ENCODE measurements around the gene XRRA1. TPM values are rescaled to one million over a fixed set of nuclear protein-coding genes. Genes with fewer than 3 reads are reported as not detected.
"Not testable (repeated sequence)": the region's sequence is repeated elsewhere in the genome, so short reads cannot be mapped to it uniquely, and the experiment has no call there.

XRRA1 gene
- total RNA-seq, 1 donor from 2014 or later, result 7.0 TPM

- TF ChIP-seq, protein P1, sequence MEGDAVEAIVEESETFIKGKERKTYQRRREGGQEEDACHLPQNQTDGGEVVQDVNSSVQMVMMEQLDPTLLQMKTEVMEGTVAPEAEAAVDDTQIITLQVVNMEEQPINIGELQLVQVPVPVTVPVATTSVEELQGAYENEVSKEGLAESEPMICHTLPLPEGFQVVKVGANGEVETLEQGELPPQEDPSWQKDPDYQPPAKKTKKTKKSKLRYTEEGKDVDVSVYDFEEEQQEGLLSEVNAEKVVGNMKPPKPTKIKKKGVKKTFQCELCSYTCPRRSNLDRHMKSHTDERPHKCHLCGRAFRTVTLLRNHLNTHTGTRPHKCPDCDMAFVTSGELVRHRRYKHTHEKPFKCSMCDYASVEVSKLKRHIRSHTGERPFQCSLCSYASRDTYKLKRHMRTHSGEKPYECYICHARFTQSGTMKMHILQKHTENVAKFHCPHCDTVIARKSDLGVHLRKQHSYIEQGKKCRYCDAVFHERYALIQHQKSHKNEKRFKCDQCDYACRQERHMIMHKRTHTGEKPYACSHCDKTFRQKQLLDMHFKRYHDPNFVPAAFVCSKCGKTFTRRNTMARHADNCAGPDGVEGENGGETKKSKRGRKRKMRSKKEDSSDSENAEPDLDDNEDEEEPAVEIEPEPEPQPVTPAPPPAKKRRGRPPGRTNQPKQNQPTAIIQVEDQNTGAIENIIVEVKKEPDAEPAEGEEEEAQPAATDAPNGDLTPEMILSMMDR (IDR thresholded peaks at IDR 0.05; ENCODE audit: borderline replicate concordance), result no peak
- DNase-seq, result no peak
- intact Hi-C loops (cut with micrococcal nuclease), result no loop called here
- Histone ChIP-seq H3K9me3 (replicated peaks) (peaks cover 59% of the 10 kb centered on the region), H3K27ac (replicated peaks) (no peak overlapping the region), H3K4me3 (no peak overlapping the region), H3K36me3 (peaks cover 16% of the 10 kb centered on the region), H3K4me1 (peaks cover 19% of the 10 kb centered on the region), H3K27me3 (ENCODE audit: low read depth) (no peaks in the 10 kb centered on the region)
Measured at GRCh38 chr11:74896311-74896710, 52.6 kb downstream of the XRRA1 start.

GRCh38 chr11:74895340-74896116, 53.4 kb downstream of the XRRA1 start:
- intact Hi-C loops (cut with micrococcal nuclease), result no loop called here
- TF ChIP-seq, protein P1 (IDR thresholded peaks at IDR 0.05; ENCODE audit: borderline replicate concordance), result no peak
- Histone ChIP-seq H3K4me1 (peaks cover 19% of the 10 kb centered on the region), H3K27ac (replicated peaks) (no peak overlapping the region), H3K9me3 (replicated peaks) (peaks cover 52% of the 10 kb centered on the region), H3K4me3 (no peak overlapping the region), H3K27me3 (ENCODE audit: low read depth) (no peaks in the 10 kb centered on the region), H3K36me3 (peaks cover 15% of the 10 kb centered on the region)
- DNase-seq, result no peak

DNA sequence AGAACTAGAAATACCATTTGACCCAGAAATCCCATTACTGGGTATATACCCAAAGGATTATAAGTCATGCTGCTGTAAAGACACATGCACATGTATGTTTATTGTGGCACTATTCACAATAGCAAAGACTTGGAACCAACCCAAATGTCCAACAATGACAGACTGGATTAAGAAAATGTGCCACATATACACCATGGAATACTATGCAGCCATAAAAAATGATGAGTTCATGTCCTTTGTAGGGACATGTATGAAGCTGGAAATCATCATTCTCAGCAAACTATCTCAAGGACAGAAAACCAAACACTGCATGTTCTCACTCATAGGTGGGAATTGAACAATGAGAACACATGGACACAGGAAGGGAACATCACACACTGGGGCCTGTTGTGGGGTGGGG, 55.9 kb downstream of the XRRA1 start:
- H3K27ac ChIP-seq (replicated peaks); H3K27me3 ChIP-seq (ENCODE audit: low read depth); H3K4me3 ChIP-seq; DNase-seq; H3K36me3 ChIP-seq; intact Hi-C loops (cut with micrococcal nuclease): not testable (repeated sequence)
- Histone ChIP-seq H3K9me3 (replicated peaks) (peaks cover 49% of the 10 kb centered on the region), H3K4me1 (peaks cover 19% of the 10 kb centered on the region)

DNA sequence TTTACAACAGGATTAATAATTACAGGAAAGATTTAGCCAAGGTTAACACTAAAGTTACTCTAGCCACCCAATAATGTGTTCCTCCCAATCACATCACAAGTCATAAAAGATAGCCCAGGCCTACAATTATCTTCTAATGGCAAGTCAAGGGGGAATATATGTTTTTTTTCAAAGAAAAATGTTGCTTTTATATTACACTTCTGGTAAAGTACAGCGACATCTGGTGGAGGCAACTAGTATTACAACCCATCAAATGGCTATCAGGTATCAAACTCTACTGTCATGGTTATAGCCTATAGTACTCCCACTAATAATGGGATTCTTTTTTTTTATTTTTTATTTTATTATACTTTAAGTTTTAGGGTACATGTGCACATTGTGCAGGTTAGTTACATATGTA, 71.8 kb downstream of the XRRA1 start:
- Histone ChIP-seq H3K4me3 (no peak overlapping the region), H3K9me3 (replicated peaks) (peaks cover 46% of the 10 kb centered on the region), H3K36me3 (peaks cover 52% of the 10 kb centered on the region), H3K4me1 (no peaks in the 10 kb centered on the region), H3K27ac (replicated peaks) (no peak overlapping the region), H3K27me3 (ENCODE audit: low read depth) (no peaks in the 10 kb centered on the region)
- intact Hi-C loops (cut with micrococcal nuclease), result no loop called here
- TF ChIP-seq, protein P1 (IDR thresholded peaks at IDR 0.05; ENCODE audit: borderline replicate concordance), result peak; percentile 42
- no peak for DNase-seq

GRCh38 chr11:74871037-74871436, 77.9 kb downstream of the XRRA1 start:
- no peak for DNase-seq
- Histone ChIP-seq H3K9me3 (replicated peaks) (peaks cover 94% of the 10 kb centered on the region), H3K27ac (replicated peaks) (no peak overlapping the region), H3K27me3 (ENCODE audit: low read depth) (no peaks in the 10 kb centered on the region), H3K36me3 (peaks cover 100% of the 10 kb centered on the region), H3K4me1 (no peaks in the 10 kb centered on the region), H3K4me3 (no peak overlapping the region)
- intact Hi-C loops (cut with micrococcal nuclease), result no loop called here
- TF ChIP-seq, protein P1 (IDR thresholded peaks at IDR 0.05; ENCODE audit: borderline replicate concordance), result no peak

DNA sequence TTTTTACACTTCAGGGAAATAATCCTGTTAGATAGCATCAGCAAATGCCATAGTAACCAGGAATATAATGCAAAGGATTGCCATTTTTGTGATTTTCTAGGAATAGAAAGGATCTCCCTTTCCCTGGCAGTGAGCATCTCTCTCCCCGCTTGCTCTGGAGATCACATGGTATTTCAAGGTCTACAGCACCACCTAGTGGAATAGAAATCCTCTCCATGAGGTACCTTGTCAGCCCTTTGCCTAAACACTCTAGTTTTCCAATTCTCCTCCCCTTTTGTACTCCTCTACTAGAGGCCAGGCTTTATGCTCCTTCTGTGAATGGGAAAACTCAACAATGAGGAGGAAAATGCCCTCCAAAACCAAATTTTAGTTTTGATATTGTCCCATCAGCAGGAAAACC, 78.4 kb downstream of the XRRA1 start:
- no peak overlapping the region for H3K27ac ChIP-seq (replicated peaks)

More for the DNA sequence above, 78.4 kb downstream of the XRRA1 start:
- no peaks in the 10 kb centered on the region for H3K4me1 ChIP-seq
- intact Hi-C loops (cut with micrococcal nuclease), result no loop called here
- DNase-seq, result no peak
- no peak overlapping the region for H3K4me3 ChIP-seq
- H3K27me3 ChIP-seq (ENCODE audit: low read depth), result no peaks in the 10 kb centered on the region
- TF ChIP-seq, protein P1 (IDR thresholded peaks at IDR 0.05; ENCODE audit: borderline replicate concordance), result peak; percentile 18
- H3K9me3 ChIP-seq (replicated peaks), result peaks cover 94% of the 10 kb centered on the region
- peaks cover 100% of the 10 kb centered on the region for H3K36me3 ChIP-seq

Data from left ventricle myocardium inferior (tissue), 1 donor.